Measurements from ENCODE around the gene ATP4A. TPM values are rescaled to one million over a fixed set of nuclear protein-coding genes. Genes with fewer than 3 reads are reported as not detected.

Gene ATP4A
- total RNA-seq, 1 donor = not detected

DNA sequence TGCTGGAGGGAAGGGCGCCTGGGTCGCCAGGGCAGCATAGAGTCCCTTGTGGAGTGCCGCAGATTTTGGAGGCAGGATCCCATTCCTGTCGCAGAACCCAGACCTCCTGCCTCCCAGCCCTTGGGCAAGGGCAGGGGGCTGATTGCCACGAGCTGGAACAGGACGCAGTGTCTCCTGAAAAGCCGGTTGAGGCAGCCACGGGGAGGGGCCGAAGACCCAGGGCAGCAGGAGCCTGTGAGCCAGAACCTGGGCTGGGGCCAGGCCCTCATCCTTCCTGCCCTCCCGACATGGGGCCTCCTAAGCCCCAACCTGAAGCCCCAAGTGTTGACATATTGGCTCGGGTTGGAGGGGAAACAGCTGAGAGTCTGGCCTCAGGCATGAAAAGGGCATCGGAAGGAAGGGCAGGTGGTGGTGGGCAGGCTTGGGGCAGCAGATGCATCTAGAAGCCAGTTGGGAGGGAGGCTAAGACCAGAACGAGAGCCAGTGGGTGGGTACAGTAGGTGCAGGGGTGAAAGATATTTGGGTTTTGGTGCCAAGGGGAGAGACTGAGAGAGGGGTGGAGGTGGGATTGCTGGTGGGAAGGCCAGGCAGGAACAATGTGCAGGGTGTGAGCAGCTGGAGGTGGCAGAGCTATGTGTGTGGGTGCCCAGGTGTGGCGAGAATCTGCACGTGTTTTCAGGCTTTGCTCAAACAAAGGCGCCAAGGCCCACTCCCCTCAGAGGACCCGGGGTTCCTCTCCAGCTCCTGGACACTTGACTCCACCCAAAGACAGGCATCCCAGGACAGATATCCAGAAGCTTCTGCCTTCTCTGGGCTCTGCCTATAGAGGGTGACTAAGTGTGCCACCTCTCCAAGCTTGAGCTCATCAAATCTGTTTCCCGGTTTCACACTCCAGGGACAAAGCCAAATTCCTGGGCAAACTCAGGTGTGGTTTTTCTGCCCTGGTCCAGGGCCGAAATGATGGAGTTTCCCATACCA is 33.9 kb downstream of the ATP4A start:
- Histone ChIP-seq H3K27me3 (ENCODE audit: insufficient read depth, low read length) (peaks cover 3% of the 10 kb centered on the region), H3K4me3 (ENCODE audit: low read length) (no peak overlapping the region), H3K4me1 (ENCODE audit: insufficient read depth, low read length) (peaks cover 9% of the 10 kb centered on the region), H3K9me3 (ENCODE audit: low read depth, low read length) (no peaks in the 10 kb centered on the region)

DNA sequence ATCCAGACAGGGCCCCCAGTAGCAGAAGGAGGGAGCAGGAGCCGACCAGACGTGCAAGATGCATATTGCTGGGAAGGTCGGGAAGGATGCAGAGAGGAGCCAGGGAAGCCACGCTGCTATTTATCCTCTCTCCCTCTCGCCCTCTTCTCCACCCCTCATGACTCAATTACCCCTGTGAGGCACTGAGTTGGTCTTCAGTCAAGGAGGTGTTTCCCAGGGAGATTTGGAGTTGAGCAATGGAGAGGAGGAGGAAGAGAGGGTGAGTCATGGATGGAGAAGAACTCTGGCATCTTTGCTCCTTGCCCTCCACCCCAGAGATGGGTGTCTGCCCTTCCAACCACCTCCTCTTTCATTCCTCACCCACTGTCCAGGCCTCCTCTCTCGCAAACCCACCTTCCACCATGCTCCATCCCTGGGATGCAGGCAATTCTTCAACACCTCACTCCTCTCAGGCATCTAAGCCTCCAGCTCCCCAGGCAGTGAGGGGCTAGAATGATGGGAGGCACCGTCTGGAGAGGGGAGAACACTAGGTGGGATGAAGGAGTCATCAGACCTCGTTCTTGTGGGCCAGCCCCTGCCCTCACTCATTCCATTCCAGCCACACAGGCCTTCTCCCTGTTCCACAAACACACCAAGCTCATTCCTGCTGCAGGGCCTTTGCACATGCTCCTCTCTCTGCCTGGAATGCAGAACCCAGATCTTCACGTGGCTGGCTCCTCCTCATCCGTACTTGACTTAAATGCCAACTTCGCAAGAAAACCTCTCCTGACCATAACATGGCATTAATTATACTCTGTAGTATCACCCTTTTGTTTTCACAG is 35.0 kb downstream of the ATP4A start, which contains the start of gene SBSN:
TSS of gene SBSN (minus strand) at position 94 of the 821 bp plus-strand sequence. CDS start at position 64, 30 bp downstream.
- peaks cover 3% of the 10 kb centered on the region for H3K4me1 ChIP-seq (ENCODE audit: insufficient read depth, low read length)
- peaks cover 3% of the 10 kb centered on the region for H3K27me3 ChIP-seq (ENCODE audit: insufficient read depth, low read length)
- H3K4me3 ChIP-seq (ENCODE audit: low read length) = no peak within 1 kb of the TSS

DNA sequence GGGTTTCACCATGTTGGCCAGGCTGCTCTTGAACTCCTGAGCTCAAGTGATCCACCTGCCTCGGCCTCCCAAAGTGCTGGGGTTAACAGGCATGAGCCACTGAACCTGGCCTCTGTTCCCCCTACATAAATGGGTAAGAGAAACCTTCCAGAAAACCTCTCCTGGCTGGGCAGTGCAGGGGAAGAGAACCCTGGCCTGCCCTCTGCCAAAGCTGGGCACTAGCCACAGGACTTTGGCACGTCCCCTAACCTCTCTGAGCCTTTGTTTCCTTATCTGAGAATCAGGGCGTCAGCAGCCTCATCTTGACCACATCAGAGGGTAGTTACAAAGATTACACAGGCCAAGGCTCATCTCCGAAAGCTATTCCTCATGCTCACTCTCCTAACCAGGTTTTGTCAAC is 37.6 kb downstream of the ATP4A start:
- H3K27me3 ChIP-seq (ENCODE audit: insufficient read depth, low read length) = no peaks in the 10 kb centered on the region
- H3K9me3 ChIP-seq (ENCODE audit: low read depth, low read length) = no peaks in the 10 kb centered on the region
- no peak overlapping the region for H3K4me3 ChIP-seq (ENCODE audit: low read length)
- no peaks in the 10 kb centered on the region for H3K4me1 ChIP-seq (ENCODE audit: insufficient read depth, low read length)

More for the DNA sequence above, 35.0 kb downstream of the ATP4A start, which contains the start of gene SBSN:
- H3K9me3 ChIP-seq (ENCODE audit: low read depth, low read length) = no peaks in the 10 kb centered on the region

DNA sequence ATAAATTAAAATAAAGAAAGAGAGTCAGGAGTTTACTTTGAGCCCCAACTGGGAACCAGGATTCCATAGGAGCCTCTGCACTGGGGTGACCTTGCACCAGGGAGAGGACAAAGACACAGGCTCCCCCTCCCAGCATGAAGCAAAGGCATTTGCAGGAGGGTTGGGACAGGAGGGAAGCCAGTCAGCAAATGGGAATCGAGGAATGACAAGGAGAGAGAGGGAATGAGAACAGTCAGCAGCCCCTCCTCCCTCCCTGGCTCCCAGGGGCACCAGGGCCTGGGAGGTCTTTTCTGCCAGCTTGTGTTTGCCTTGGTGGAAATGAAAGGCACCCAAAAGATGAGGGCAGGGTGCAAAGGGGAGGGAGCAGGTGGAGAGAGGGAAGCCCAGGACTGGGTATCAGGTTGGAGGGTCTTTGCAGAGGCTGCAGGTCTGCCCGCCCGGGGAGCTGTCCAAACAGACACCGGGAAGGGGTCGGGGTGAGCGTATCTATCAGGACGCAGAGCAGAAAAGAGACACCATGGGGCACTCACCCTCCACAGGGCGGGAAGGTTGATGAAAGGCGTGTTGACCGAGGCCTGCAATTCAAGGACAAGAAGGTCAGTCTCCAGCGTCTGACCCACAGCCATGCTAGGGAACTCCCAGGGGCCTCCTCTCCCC is 39.1 kb downstream of the ATP4A start:
- Histone ChIP-seq H3K4me3 (ENCODE audit: low read length) (no peak overlapping the region), H3K27me3 (ENCODE audit: insufficient read depth, low read length) (no peaks in the 10 kb centered on the region), H3K9me3 (ENCODE audit: low read depth, low read length) (no peaks in the 10 kb centered on the region), H3K4me1 (ENCODE audit: insufficient read depth, low read length) (no peaks in the 10 kb centered on the region)

DNA sequence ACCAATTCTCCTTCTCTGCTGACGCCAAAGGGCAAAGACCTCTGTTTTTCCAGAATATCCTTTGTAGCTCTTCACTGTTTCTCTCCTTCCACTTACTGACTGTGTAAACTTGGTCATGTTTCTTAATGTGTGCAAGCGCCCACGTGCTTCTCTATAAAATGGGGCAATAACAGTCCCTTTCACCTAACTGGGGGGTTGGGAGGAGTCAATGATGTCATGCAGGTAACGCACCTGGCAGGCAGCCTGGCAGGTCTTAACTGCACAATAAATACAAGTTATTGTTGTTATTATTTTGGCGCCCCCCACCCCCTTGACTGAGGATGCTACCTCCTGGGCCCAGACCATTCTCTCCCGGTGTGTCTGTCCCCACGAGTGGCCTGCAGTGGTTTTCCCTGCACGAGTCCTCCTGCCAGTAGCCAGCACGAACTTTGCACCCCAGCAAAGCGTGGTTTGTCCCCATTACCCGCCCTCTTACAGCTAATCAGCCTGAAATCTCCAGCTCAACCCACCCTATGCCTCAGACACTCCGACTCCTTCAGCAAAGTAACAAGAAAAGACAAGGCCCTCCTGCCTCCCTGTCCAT is 40.6 kb downstream of the ATP4A start:
- no peak overlapping the region for H3K4me3 ChIP-seq (ENCODE audit: low read length)
- H3K27me3 ChIP-seq (ENCODE audit: insufficient read depth, low read length) = no peaks in the 10 kb centered on the region
- H3K9me3 ChIP-seq (ENCODE audit: low read depth, low read length) = no peaks in the 10 kb centered on the region
- no peaks in the 10 kb centered on the region for H3K4me1 ChIP-seq (ENCODE audit: insufficient read depth, low read length)

DNA sequence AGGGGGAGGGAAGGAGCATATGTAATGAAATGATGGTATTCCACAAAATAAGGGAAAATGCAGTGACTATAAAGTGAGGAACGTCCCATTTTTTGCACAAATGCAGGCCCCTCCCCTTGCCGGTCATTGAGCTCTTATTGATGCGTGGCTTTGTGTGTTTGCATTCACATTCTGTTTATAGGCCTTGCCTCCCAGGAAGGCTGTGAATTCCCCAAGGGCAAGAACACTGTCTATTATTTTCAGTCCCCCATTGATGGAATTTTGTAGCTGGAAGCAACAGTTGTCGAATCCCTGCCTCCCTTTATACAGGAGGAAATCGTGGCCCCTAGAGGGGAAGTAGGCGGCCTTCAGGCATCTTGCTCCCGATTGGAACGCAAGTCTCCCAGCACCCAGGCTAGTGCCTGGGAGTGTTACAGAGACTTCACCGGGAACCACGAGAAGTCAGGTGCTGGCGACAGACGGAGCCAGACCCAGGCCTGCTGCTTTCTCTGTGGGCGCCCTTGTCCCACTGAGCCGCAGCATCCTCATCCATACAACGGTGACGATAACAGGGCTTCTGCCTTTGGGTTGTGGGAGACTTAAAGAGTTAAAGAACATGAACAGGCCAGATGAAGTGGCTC is 42.2 kb downstream of the ATP4A start:
- Histone ChIP-seq H3K4me3 (ENCODE audit: low read length) (no peak overlapping the region), H3K4me1 (ENCODE audit: insufficient read depth, low read length) (no peaks in the 10 kb centered on the region), H3K9me3 (ENCODE audit: low read depth, low read length) (no peaks in the 10 kb centered on the region), H3K27me3 (ENCODE audit: insufficient read depth, low read length) (no peaks in the 10 kb centered on the region)

DNA sequence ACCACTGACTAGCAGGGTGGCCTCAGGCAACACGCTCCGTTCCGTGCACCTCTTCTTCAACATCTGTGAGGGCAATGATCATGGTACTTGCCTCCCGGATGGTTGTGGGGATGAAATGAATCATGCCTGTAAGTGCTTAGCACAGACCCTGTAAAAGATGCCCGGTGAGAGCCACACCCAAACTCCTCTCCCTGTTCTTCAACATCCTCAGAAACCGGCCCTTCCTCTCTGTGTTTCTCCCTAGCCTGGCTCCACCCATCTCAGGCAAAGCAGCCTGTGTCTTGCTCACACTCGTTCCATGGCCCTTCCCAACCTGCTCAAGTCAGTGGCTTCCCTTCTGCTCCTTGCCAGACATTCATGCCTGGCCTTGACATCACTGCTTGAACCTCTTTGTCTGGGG is 44.2 kb downstream of the ATP4A start:
- Histone ChIP-seq H3K9me3 (ENCODE audit: low read depth, low read length) (no peaks in the 10 kb centered on the region), H3K27me3 (ENCODE audit: insufficient read depth, low read length) (no peaks in the 10 kb centered on the region), H3K4me3 (ENCODE audit: low read length) (no peak overlapping the region), H3K4me1 (ENCODE audit: insufficient read depth, low read length) (no peaks in the 10 kb centered on the region)

DNA sequence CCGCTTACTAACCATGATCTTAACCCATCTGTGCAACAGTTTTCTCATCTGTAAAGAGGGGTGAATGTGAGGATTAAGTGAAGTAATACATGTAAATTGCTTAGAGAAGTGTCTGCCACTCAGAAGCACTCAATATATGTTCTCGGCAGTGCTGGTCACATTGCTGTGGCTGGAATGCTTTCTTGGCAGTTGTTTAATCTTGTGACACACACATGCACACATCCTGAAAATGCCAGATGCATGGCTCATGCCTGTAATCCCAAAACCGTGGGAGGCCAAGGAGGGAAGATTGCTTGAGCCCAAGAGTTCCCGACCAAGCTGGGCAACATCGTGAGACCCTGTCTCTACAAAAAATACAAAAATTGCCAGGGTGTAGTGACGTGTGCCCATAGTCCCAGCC is 45.1 kb downstream of the ATP4A start:
- no peaks in the 10 kb centered on the region for H3K9me3 ChIP-seq (ENCODE audit: low read depth, low read length)
- no peak overlapping the region for H3K4me3 ChIP-seq (ENCODE audit: low read length)
- H3K27me3 ChIP-seq (ENCODE audit: insufficient read depth, low read length) = no peaks in the 10 kb centered on the region
- H3K4me1 ChIP-seq (ENCODE audit: insufficient read depth, low read length) = no peaks in the 10 kb centered on the region

DNA sequence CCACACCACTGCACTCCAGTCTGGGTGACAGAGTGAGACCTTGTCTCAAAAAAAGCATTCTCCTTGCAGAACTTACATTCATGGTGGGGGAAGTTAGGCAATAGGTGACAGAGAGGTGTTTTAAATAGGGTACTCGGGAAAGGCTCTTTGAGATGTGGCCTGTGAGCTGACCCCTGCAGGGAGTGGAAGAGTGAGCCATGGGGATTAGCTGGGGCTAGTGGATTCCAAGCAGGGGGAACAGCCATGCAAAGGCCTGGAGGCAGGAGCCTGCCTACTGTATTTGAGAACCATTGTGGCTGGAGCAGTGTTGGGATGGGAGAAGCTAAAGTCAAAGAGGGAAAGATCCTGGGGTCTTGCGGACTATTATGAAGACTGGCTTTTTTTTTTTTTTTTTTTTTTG is 46.1 kb downstream of the ATP4A start:
- Histone ChIP-seq H3K9me3 (ENCODE audit: low read depth, low read length) (no peaks in the 10 kb centered on the region), H3K4me3 (ENCODE audit: low read length) (no peak overlapping the region), H3K27me3 (ENCODE audit: insufficient read depth, low read length) (no peaks in the 10 kb centered on the region), H3K4me1 (ENCODE audit: insufficient read depth, low read length) (no peaks in the 10 kb centered on the region)

DNA sequence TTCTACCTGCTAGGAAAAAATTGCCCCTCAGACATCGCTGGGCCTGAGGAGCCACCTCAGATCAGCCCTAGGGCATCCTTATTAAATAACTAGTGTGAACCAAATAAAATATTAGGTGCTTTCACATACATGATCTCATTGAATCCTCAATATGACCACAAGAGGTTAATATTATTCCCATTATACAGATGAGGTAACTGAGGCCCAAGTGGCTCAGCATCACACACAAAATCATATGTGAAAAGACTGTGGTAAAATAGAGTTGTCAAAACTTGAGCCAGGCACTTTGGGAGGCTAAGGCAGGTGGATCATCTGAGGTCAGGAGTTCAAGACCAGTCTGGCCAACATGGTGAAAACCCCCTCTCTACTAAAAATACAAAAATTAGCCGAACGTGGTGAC is 47.1 kb downstream of the ATP4A start:
- H3K4me1 ChIP-seq (ENCODE audit: insufficient read depth, low read length) = no peaks in the 10 kb centered on the region
- H3K9me3 ChIP-seq (ENCODE audit: low read depth, low read length) = no peaks in the 10 kb centered on the region
- no peak overlapping the region for H3K4me3 ChIP-seq (ENCODE audit: low read length)
- H3K27me3 ChIP-seq (ENCODE audit: insufficient read depth, low read length) = no peaks in the 10 kb centered on the region

DNA sequence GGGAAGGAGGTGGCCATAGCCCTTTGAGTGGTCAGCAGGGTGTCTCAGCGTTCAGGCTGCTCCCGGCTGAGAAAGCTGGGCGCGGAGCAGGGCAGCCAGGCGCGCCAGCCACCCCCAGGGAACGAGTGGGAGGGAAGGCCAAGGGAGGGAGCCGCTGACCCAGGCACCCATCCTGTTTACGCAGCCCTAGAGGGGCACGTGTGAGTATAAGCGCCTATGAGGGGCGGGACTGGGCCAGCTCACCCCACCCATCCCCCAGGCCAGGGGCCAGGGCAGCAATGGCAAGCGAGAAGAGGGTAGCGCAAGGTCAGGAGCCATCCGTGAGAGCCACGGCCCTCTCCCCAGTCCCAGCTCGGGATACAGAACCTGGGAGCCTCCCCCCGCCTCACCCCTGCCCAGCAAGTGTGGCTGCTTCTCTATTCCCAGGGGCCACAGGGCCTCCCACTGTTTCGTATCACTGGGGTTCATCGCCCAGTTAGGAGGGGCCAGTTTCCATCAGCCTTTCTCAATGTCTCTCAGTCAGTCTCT is 49.1 kb downstream of the ATP4A start:
- Histone ChIP-seq H3K4me3 (ENCODE audit: low read length) (no peak overlapping the region), H3K27me3 (ENCODE audit: insufficient read depth, low read length) (peaks cover 13% of the 10 kb centered on the region), H3K4me1 (ENCODE audit: insufficient read depth, low read length) (peaks cover 14% of the 10 kb centered on the region), H3K9me3 (ENCODE audit: low read depth, low read length) (no peaks in the 10 kb centered on the region)

DNA sequence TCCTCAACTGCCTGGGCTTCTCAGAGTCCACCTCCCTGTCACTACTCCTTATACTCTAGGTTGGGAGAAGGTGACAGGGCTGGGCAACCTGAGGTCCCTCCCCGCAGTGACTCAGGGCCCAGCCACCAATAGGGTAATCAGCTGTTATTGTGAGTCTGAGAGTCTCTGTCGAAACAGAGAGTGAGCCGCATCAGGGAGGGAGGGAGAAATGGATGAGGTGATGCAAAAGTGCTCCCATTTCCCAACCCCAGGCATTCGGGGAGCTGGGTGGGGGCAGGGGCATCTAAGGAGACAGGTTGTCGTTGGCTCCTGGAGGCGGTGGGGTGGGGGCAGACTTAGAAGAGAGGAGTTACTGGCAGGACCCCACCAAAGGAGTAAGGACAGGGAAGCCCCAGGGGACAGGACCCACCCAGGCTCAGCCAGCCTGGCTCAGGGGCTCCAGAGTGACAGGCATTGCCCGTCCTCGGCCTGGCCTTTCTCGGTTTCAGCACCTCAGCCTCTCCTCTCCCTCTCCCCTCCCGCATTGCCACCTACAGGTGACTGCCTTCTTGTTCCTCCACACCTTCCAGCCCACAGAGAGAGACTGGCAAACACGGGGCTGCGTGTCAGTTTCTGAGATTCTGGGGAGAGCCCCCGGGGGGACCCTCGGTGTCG is 49.7 kb downstream of the ATP4A start, which contains the start of gene DMKN:
TSS of gene DMKN (minus strand) at position 22 of the 654 bp plus-strand sequence. CDS start 174 bp downstream, outside the sequence.
- Histone ChIP-seq H3K4me3 (ENCODE audit: low read length) (no peak within 1 kb of the TSS), H3K4me1 (ENCODE audit: insufficient read depth, low read length) (peaks cover 16% of the 10 kb centered on the region), H3K27me3 (ENCODE audit: insufficient read depth, low read length) (peaks cover 18% of the 10 kb centered on the region), H3K9me3 (ENCODE audit: low read depth, low read length) (no peaks in the 10 kb centered on the region)

DNA sequence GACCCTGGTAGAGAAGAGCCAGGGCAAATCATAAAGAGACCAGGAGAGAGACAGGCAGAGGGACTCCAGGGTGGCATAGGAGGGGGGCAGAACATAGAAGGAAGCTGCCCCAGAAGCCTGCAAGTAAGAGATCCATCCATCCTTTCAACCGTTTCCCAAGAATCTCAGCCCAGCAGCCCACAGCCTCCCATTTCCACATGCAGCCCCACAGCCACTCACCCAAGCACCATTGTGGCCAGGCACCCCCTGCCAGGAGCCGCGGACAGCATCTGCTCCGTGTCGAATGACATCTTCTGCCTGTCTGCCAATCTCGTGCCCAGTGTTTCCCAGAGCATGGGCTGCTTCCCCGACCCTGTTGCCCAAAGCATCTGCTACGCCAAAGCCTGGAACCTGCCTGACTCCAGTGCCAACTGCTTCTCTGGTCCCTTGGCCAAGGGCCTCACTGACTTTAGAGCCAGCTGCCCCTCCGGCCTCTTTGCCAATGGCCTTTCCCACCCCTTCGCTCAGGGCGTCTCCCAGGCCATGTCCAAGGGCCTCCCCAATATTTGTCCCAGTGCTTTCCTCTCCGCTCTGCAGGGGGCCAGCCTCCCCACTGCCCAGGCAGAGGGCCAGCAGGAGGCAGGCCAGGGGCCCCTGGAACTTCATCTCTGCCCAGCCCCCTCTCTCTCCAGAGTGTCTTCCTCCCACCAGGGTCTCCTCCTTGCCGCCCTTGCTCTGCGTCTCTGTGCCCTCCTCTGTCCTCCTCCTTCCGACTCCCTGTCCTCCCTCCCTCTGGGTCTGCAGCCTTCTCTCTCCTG is 50.4 kb downstream of the ATP4A start:
- Histone ChIP-seq H3K9me3 (ENCODE audit: low read depth, low read length) (no peaks in the 10 kb centered on the region), H3K4me3 (ENCODE audit: low read length) (no peak overlapping the region), H3K4me1 (ENCODE audit: insufficient read depth, low read length) (peaks cover 16% of the 10 kb centered on the region), H3K27me3 (ENCODE audit: insufficient read depth, low read length) (peaks cover 22% of the 10 kb centered on the region)

Data from mononuclear cell (primary cell).